HT1080 (cell line): ENCODE measurements around the gene MYRF. TPM values are rescaled to one million over a fixed set of nuclear protein-coding genes. Genes with fewer than 3 reads are reported as not detected.
A peak's percentile ranks its signal among the peaks of the same experiment; 100 is the strongest.

ENCODE experiments used
- DNase-seq: peaks from one replicate; pipeline ENCODE4 v3.0.0-alpha.2; 2015; ENCODE audit warnings: low read depth
- total RNA-seq: library from RNA; depleted of rRNA; stranded (reverse); fragments of >200 nt; shearing (Covaris generic); gene quantifications from 2 replicates; pipeline ENCODE4 v1.2.3, GENCODE V29; 2014

Gene MYRF
- total RNA-seq, 1 experiment from 2014 or later = 2.9 TPM

DNA sequence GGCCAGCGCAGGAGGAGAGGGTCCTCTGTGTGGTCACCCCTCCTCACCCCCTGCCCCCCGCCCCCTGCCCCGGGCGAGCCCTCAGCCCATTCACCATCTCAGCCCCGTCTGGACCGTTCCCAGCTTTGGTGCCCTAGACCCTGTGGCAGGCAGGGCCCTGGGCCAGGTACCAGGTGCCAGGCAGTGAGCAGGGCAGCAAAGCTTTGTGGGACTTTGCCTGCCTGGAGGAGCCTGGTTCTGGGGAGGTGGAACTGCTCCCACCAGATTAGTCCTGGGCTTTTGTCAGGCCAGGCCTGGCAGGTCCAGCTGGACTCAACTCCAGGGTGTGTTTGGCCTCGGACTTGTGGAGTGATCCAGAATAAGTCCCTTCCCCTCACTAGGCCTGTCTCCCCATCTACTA is 13.7 kb upstream of the MYRF start:
- no peak for DNase-seq

GRCh38 chr11:61739413-61739812 is 13.0 kb upstream of the MYRF start:
- DNase-seq = no peak

GRCh38 chr11:61739966-61740365 is 12.5 kb upstream of the MYRF start:
- DNase-seq = no peak

GRCh38 chr11:61742391-61742790 is 10.0 kb upstream of the MYRF start:
- no peak for DNase-seq

- DNase-seq = no peak
Measured at GRCh38 chr11:61743486-61744095, 8.8 kb upstream of the MYRF start.

- no peak for DNase-seq
Measured at GRCh38 chr11:61744181-61744580, 8.3 kb upstream of the MYRF start.

DNA sequence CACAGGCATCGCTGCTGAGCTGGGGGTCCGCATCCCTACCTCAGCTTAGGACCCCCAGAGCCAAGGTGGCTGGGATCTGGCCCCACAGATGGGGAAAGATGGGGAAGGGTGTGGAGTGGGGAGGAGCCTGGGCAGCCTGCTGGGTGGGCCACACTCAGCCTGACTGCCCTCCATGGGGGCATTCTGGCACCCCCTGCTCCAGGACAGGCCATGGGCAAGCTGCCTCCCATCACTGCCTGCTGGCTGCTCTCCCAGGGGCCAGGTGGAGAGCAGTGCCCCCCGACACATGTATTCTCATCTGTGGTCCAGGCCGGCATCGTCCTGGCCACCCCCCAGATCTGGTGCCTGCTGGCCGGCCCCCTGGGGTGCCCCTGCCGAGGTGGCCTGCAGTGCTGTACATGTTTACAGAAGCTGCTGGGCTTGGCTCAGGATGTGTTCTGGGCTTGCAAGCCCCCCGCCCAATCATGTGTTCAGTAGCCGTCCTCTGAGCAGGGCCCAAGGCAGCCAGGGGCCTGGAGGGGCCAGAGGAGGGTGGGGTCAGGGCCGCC is 7.8 kb upstream of the MYRF start:
- no peak for DNase-seq

DNA sequence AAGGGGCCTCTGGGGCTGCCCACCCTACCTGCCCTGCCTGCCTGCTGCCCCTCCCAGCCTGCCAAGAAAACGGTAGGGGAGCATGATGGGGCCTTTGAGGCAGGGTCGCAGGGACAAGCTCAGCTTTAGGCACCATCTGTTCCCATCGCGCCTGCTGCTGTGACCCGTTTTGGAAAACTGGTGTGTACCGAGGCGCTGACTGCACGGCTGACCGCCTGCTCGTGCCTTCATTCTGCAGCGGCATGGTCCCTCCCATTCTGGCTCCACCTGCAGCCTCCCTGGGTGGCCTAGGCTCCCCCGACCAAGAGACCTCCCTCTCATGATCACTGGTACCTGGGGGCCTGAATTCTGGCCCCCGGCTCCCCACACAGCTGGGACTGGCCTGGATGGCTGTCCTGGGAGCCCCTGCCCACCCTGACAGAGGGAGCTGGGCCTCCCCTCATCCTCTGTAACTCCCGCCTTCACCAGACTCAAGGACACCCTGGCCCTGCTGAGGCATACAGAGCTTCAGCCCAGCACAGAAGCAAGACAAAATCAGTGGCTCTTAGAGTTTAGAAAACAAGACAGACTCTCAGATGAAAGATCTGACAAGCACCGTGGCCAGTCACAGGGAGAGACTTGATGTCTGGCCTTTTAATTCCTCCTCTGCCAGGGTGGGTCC is 6.5 kb upstream of the MYRF start:
- DNase-seq = no peak

DNA sequence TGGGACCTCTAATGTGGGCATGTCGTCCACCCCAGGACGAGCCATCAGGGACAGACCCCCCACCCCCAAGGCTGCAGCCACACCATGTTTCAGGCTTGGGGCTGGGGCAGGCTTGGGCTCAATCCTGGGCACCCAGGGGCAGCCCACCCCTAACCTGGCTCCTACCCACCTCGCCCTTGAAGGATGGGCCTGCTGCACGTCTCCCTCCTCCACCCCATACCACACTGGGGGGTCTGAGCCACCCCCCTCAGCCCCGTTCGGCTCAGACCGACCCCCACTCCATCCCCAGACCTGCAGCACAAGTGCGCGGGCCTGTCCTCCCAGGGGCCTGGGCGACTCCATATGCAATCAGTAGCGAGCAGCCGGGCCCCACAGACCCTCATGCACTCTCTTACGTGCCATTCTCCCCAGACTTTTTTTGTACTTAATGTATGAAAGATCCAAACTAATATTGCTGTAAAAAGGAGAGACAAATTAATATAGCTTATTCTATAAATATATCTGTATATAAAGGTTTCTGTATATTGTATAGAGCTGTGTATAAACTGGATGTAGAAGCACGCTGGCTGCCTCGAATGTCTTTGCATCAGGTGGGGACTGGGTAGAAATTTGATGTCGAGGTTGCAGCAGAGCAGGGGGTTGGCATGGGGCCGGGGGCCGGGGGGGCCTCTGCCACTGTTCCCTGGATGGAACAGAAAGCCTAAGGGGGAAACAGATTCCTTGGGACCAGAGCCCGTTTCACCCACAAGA is 5.8 kb upstream of the MYRF start:
- no peak for DNase-seq

GRCh38 chr11:61747192-61747966 is 5.1 kb upstream of the MYRF start:
- DNase-seq = peak; percentile 60

GRCh38 chr11:61747967-61748285 is 4.5 kb upstream of the MYRF start:
- no peak for DNase-seq

GRCh38 chr11:61749591-61750217 is 2.7 kb upstream of the MYRF start:
- DNase-seq = no peak

DNA sequence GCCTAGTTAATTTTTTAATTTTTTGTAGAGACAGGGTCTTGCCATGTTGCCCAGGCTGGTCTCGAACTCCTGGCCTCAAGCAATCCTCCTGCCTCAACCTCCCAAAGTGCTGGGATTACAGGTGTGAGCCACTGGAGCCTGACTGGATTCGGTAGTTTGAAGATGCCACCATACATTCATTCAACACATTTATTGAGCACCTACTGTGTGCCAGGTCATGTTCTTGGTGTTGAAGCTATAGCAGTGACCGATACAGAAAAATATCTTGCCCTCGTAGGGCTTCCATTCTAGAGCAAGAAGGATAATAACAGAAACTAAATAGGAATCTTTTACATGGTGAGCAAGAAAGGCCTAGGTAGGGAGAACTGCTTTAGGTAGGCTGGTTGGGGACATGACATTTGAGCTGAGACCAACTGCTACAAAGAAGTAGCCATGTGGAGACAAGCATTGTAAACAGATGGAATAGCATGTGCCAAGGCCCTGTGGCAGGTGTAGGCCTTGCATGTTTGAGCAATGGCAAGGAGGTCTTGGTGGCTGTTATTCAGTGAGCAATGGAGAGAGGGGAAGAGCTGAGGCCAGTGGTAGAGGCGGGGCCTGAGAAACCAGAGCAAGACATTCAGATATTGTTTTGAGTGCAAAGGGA is 1.7 kb upstream of the MYRF start:
- no peak for DNase-seq

- no peak for DNase-seq
Measured at GRCh38 chr11:61751384-61751783, 1.1 kb upstream of the MYRF start.

GRCh38 chr11:61752925-61753521 is 587 bp downstream of the MYRF start:
- no peak for DNase-seq

- no peak for DNase-seq
Measured at GRCh38 chr11:61753672-61754071, 1.2 kb downstream of the MYRF start.

DNA sequence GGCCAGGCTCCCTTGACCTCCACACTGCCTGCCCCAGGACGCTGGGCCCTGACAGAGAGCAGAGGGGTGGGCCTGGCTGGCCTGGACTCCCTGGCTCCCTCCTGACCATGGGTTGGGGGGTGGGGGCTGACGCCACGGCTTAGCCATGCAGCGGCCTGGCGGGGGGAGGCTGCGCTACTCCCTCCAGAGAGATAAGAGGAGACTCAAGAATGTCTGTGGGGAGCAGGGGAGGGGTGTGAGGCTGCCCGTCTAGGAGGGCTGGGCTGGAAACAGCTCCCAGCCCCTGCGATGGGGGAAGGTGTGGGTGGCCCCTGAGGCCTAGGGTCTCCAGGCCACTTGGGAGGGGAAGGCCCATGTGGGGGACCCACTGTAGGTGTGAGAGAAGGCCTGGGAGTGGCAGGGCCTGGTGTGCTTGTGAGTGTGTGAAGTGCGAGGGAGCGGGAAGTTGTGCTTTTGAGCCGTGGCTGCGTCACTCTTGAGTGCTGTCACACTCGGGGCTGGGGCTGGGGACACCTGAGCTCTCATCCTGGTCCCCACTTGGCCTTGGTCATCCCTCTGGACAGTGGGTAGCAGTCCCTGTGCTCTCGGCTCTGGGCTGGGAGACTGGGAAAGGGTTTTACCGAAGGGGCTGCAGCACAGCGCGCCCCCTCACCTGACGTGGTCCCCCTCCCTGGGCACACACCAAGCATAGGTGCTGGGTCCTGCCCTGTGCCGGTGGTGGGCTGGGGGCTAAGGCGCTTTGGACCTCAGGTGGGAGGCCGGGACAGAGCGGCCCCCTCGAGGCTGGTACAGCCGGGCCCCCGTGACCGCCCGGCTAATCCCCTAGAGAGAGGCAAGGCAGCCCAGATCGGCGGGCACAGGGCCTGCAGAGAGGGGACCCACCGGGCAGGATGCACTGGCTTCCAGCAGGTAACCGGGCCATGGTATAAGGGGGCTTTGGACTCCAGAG is 2.4 kb downstream of the MYRF start:
- no peak for DNase-seq

DNA sequence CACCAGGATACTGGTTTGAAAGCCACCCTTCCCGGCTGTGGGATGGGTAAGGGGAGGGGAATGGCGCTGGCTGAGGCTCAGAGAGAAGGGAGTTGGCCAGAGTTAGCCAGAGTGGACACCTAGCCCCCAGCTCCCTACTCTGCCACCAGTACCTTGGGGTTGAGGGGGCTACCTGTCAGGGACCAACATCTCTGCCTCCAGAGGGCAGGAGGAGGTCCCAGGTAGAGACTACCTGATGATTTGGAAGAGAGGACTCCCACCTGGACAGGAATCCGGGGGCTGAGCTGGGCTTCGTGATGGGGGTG is 3.7 kb downstream of the MYRF start:
- DNase-seq = no peak

- peak; percentile 87 for DNase-seq
Measured at GRCh38 chr11:61756452-61757212, 4.2 kb downstream of the MYRF start.
